ENCODE measurements around the gene FCGBP.

- TF ChIP-seq USF2 (IDR thresholded peaks at IDR 0.05) (no peak), CTCF (IDR thresholded peaks at IDR 0.05) (no peak), EP300 (IDR thresholded peaks at IDR 0.05) (no peak), ESRRA (IDR thresholded peaks at IDR 0.05; ENCODE audit: borderline replicate concordance, low read length) (no peak), RNF2 (IDR thresholded peaks at IDR 0.05; ENCODE audit: borderline replicate concordance, low read depth) (no peak), TFCP2L1 (CRISPR knock-in tag; IDR thresholded peaks at IDR 0.05) (no peak), MAX (IDR thresholded peaks at IDR 0.05) (no peak), RAD21 (conservative IDR thresholded peaks at IDR 0.05 in 1 of 2, IDR thresholded peaks at IDR 0.05 in 1 of 2) (no peak), ATOH8 (CRISPR knock-in tag; IDR thresholded peaks at IDR 0.05; ENCODE audit: low read depth) (no peak), KDM1A (IDR thresholded peaks at IDR 0.05; ENCODE audit: low read depth) (no peak), PHF8 (IDR thresholded peaks at IDR 0.05; ENCODE audit: borderline replicate concordance, low read depth) (no peak), CEBPB (IDR thresholded peaks at IDR 0.05) (no peak), POLR2A (IDR thresholded peaks at IDR 0.05; ENCODE audit: low read length) (no peak), FOXS1 (CRISPR knock-in tag; IDR thresholded peaks at IDR 0.05) (no peak)
Observed at GRCh38 chr19:39917561-39918182, 16.8 kb downstream of the FCGBP start.
